Neural crest cell (in vitro differentiated cells): ENCODE data around the gene LMNTD1. TPM values are rescaled to one million over a fixed set of nuclear protein-coding genes. Genes with fewer than 3 reads are reported as not detected.

Experiments used
- DNase-seq: peaks from one replicate; pipeline ENCODE4 v3.0.0; 2021; ENCODE audit warnings: low read depth, mixed read lengths, low spot score
- H3K27ac Mint-ChIP-seq: one replicate; pipeline ENCODE4 v1.8.0; 2021; ENCODE audit warnings: mild to moderate bottlenecking, mixed read lengths; ENCODE audit not compliant: unreplicated experiment
- H3K27me3 Mint-ChIP-seq: 2 replicates; pipeline ENCODE4 v1.8.0; 2021; ENCODE audit warnings: low read depth, mild to moderate bottlenecking, mixed read lengths
- H3K36me3 Mint-ChIP-seq: 2 replicates; pipeline ENCODE4 v1.8.0; 2021; ENCODE audit warnings: low read depth, mild to moderate bottlenecking, mixed read lengths
- H3K4me1 Mint-ChIP-seq: 2 replicates; pipeline ENCODE4 v1.8.0; 2021; ENCODE audit warnings: mixed read lengths
- H3K4me3 Mint-ChIP-seq: one replicate; pipeline ENCODE4 v1.8.0; 2021; ENCODE audit warnings: mild to moderate bottlenecking, mixed read lengths
- H3K9me3 Mint-ChIP-seq: 2 replicates; pipeline ENCODE4 v1.8.0; 2021; ENCODE audit warnings: mixed read lengths
- CTCF ChIP-seq: fragments of 200-600 bp; sonication (generic); conservative IDR thresholded peaks from 2 replicates; pipeline ENCODE4 v1.5.0; 2021; ENCODE audit warnings: antibody characterized with exemption, mild to moderate bottlenecking
- total RNA-seq: library from RNA; stranded (reverse); gene quantifications from 2 replicates; pipeline ENCODE4 v1.2.1, GENCODE V29; 2021

LMNTD1 gene
- total RNA-seq, 1 donor from 2014 or later: not detected

DNA sequence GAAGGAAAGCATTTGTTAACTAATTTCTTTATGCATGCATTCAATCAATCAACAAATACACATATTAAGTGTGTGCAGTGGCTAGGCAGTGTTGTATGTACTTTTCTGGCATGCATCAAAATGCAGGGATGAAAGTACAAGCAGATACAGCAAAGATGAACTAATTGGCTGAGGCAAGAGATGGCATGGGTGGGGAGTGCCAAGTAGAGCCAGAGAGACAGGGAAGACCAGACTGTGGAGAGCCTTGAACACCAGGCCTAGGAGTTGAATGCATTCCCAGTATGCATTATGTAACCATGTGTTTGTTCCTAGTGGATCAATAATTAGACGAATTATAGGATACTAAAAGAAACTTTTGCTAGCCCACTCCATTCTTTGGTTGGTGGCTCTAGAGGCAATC, 17.3 kb upstream of the LMNTD1 start:
- H3K4me1 Mint-ChIP-seq: peaks cover 10% of the 10 kb centered on the region
- peaks cover 2% of the 10 kb centered on the region for H3K9me3 Mint-ChIP-seq
- H3K36me3 Mint-ChIP-seq: no peaks in the 10 kb centered on the region
- DNase-seq: no peak
- no peak for TF ChIP-seq CTCF
- no peak overlapping the region for H3K27ac Mint-ChIP-seq
- H3K4me3 Mint-ChIP-seq: no peak overlapping the region
- no peaks in the 10 kb centered on the region for H3K27me3 Mint-ChIP-seq

- no peak for DNase-seq
- no peak overlapping the region for H3K4me3 Mint-ChIP-seq
- H3K27me3 Mint-ChIP-seq: no peaks in the 10 kb centered on the region
- no peak for TF ChIP-seq CTCF
- peaks cover 10% of the 10 kb centered on the region for H3K4me1 Mint-ChIP-seq
- H3K36me3 Mint-ChIP-seq: peaks cover 3% of the 10 kb centered on the region
- peaks cover 3% of the 10 kb centered on the region for H3K9me3 Mint-ChIP-seq
- H3K27ac Mint-ChIP-seq: no peak overlapping the region
These were observed 13.3 kb upstream of the LMNTD1 start for GRCh38 chr12:25566202-25566949.

DNA sequence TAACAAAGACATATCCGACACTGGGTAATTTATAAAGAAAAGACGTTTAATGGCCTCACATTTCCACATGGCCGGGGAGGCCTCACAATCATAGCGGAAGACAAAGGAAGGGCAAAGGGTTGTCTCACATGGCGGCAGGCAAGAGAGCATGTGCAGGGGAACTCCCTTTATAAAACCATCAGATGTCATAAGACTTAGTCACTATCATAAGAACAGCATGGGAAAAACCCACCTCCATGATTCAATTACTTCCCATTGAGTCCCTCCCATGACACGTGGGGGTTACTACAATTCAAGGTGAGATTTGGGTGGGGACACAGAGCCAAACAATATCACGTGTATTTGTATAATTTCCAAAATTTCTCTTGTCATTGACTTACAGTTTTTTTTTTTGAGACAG, 5.5 kb upstream of the LMNTD1 start:
- H3K9me3 Mint-ChIP-seq: no peaks in the 10 kb centered on the region
- no peak overlapping the region for H3K4me3 Mint-ChIP-seq
- H3K36me3 Mint-ChIP-seq: no peaks in the 10 kb centered on the region
- no peak for DNase-seq
- no peak for TF ChIP-seq CTCF
- H3K27ac Mint-ChIP-seq: peak overlapping the region; percentile 51
- H3K27me3 Mint-ChIP-seq: no peaks in the 10 kb centered on the region
- peaks cover 4% of the 10 kb centered on the region for H3K4me1 Mint-ChIP-seq

GRCh38 chr12:25557830-25558436, 4.8 kb upstream of the LMNTD1 start:
- Mint-ChIP-seq H3K4me1 (peaks cover 4% of the 10 kb centered on the region), H3K27me3 (no peaks in the 10 kb centered on the region), H3K4me3 (no peak overlapping the region), H3K27ac (no peak overlapping the region), H3K9me3 (no peaks in the 10 kb centered on the region), H3K36me3 (no peaks in the 10 kb centered on the region)
- DNase-seq: peak; percentile 17
- TF ChIP-seq CTCF: peak; percentile 78

GRCh38 chr12:25556153-25556552, 3.1 kb upstream of the LMNTD1 start:
- H3K27me3 Mint-ChIP-seq: no peaks in the 10 kb centered on the region
- DNase-seq: no peak
- H3K36me3 Mint-ChIP-seq: no peaks in the 10 kb centered on the region
- no peaks in the 10 kb centered on the region for H3K9me3 Mint-ChIP-seq
- H3K4me1 Mint-ChIP-seq: peaks cover 1% of the 10 kb centered on the region
- no peak for TF ChIP-seq CTCF
- H3K27ac Mint-ChIP-seq: no peak overlapping the region
- no peak overlapping the region for H3K4me3 Mint-ChIP-seq
